GM19468 (cell line): Measurements from ENCODE around the gene SRGAP3.

Experiments
- ATAC-seq: cut with Tn5 transposase; IDR thresholded peaks from one replicate; pipeline ENCODE4 v1.9.1; 2021; ENCODE audit warnings: mild to moderate bottlenecking, moderate library complexity, moderate number of reproducible peaks; ENCODE audit not compliant: unreplicated experiment; ENCODE audit errors: extremely low read depth

Gene SRGAP3

GRCh38 chr3:9156604-9157003 lies 92.8 kb downstream of the SRGAP3 start:
- ATAC-seq = no peak

GRCh38 chr3:9155028-9155427 lies 94.4 kb downstream of the SRGAP3 start:
- ATAC-seq = no peak

DNA sequence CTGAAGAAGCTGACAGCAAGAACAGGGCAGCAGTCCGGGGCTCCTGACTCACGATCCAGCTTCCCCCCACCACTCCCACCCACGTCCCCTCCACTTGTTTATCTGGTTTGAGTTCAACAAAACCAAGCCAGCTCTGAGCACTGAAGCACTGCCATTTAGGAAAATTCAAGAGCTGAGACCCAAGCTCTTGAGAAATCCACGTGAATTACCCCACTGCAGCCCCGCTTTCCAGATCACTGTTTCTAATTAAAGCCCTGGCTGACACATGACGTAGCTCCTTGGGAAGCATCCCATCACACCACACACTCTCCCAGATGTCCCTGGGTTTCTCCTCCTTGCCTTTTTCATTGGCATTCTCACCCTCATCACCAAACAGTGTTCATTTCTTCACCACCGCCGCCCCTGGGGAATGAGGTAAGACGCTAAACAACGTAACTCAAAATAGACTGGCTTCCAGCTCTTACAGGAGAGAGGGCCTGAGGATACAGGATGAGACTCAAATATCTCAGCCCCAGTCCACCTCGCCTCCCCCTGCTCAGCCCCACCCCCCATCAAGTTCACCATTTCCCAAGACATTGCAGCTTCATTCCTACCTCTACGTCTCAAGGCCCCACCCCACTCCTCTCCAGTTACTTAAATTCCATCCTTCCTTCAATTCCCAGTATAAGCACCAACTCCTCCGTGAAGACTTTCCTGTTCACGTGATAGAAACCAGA lies 95.4 kb downstream of the SRGAP3 start:
- ATAC-seq = no peak

DNA sequence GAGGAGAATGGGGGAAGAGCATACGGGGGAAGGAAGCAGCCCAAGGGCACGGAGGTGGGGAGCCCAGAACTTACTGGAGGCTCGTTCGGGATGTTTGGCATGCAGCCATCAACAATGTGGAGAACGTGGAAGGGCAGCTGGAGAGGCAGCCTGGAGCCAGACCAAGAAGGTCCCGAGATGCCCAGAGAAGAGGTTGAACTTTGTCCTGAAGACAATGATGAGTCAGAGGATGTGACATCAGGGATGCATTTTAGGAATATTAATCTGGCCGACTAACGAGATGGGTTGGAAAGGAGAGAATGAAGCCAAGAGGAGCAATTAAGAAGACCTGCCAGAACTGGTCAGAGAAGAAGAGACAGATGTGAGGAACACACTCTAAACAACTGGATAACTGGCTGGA lies 98.2 kb downstream of the SRGAP3 start:
- ATAC-seq = no peak

DNA sequence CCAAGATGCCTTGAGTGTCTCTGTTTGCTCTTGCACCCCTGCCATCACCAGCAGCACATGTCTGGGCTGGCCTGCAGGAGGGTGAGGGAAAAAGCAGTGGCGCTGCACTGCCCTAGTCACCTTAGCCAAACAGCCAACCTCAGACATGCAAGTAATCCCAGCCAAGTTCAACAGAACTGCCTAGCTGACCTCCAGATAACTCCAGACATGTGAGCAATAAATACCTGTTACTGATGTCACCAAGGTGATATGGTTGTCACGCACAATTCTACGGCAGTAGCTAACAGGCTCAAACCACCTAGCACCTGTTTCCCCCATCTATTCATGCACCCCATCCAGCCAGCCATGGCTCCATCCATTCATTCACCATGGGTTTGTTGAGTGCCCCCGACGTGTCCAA lies 99.9 kb downstream of the SRGAP3 start:
- no peak for ATAC-seq

- ATAC-seq = no peak
These were observed 101.6 kb downstream of the SRGAP3 start for GRCh38 chr3:9147896-9148266.

DNA sequence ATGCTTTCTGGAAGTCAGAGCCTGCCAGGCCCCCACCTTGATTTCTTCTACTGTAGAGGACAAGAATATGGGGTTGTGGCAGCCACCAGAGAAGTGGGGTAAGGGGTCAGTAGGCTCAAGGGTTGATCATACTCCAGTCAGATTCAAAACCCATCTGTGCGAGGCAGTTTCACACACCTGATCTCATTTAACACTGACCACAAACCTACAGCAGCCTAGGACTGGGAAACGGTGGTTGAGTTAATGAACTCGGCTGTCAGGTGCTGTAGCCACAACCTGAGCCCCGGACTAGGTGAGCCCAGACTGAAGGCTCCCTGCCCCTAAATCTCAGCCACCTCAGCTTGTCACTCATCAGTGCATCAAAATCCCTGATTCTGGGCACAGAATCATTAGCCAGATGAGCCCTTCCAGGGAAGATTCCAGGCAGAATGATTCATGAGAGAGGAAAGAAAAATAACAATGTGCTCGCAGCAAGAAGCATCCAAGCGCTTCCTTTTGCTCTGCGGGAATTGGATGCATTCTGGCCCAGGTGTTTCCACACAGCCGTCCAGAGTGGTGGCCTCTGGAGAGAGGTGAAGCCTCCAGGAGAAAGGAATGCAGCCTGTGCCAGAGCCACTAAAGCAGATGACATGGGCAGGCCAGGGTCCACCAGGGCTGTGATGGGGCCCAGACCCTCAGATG lies 102.1 kb downstream of the SRGAP3 start:
- peak; percentile 71 for ATAC-seq

DNA sequence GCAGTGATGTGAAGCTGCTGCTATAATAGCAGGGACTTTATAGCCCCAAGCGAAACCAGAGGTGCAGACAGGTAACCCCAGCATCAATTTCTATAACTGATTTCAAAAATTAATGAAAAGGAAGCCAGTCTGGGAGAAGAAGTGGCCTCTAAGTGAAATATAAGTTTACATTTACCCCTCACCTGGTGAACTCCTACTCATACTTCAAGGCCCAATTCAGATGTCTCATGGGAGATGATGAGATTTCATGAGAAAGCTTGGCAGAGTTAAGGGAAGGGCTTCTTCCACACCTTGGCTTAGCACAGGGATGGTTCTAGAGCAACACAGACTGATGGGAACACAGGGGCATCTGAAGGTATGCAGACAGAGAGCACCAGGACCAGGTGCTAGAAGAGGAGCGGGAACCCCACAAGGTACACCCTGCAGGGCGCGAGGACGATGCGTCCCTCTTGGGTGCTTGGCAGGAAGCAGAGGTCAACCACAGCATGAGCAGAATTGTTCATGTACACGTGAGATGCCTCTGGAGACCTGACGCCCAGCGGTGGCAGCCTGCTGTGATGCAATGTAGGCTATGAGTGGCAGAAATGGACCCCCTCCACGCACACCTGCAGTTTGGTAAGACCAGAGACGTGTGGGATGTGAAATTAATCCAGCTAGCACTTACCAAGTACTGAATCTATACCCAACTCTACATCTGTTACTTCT lies 102.9 kb downstream of the SRGAP3 start:
- ATAC-seq = no peak

GRCh38 chr3:9143184-9143583 lies 106.3 kb downstream of the SRGAP3 start:
- no peak for ATAC-seq

DNA sequence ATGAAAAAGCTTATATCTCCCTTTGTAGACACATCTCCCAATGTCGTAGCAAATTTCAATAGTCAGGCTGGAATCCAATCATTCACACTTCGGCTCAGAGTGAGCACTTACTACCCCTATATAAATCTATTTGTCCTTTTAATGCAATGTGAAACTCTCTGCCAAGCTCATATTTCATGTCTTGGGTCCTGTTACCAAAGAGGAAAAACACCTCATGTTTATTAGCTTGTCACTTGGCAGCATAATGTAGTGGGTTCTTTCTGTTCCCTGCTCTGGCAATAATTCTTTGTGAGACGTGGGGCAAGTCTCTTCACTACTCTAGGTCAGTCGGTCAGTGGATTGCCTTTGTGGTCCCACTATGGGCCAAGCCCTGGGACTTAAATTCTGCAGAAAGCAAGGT lies 107.1 kb downstream of the SRGAP3 start:
- ATAC-seq = no peak

DNA sequence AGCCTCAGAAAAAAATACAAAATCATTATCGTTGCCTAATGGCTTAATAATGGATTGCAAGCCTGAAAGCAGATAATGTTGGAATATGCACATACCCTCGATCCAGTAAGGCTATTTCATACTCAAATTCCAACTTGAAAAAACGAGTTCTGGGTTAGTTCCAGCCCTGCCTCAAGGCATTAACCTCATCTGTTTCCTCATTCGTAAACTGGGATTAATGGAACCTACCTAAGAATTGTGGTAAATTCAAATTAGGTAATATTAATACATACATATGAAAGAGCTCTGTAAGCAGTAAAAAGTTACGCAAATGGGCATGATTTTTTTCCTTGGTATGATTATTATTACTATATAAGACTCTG lies 107.5 kb downstream of the SRGAP3 start:
- no peak for ATAC-seq

DNA sequence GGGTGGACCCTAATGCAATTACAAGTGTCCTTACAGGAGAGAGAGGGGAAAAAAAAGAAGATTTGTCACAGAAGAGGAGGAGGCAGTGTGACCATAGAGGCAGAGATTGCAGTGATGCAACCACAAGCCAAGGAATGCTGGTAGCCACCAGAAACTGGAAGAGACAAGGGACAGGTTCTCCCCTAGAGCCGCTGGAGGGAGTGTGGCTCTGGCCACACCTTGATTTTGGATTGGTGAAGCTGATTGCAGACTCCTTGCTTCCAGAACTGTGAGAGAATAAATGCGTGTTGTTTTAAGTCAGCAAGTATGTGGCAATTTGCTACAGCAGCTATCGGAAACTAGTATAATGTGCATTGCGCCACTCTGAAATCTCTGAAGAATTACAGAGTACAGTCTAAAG lies 110.1 kb downstream of the SRGAP3 start:
- ATAC-seq = no peak

- no peak for ATAC-seq
These were observed 111.8 kb downstream of the SRGAP3 start for GRCh38 chr3:9137676-9138075.

- no peak for ATAC-seq
These were observed 112.5 kb downstream of the SRGAP3 start for GRCh38 chr3:9136746-9137465.

- no peak for ATAC-seq
These were observed 113.4 kb downstream of the SRGAP3 start for GRCh38 chr3:9135930-9136525.

DNA sequence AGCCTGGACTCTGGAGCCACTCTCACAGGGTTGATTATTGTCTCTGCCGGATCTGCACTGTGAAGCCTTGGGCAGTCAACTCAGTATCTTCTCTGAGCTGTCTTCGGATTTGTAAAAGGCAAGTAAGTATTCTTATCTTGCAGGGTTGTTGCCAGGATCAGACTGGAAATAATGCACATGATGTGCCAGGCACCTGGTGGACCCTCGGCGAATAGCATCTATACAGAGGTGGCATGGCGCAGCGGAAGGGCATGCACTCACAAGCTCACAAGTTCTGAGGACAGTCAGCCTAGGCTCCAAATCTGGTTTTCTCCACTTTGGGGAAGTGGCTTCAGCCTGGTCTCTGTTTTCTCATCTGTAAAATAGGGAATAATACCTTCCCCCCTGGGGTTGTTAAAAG lies 113.9 kb downstream of the SRGAP3 start:
- ATAC-seq = no peak

GRCh38 chr3:9133656-9134055 lies 115.8 kb downstream of the SRGAP3 start:
- ATAC-seq = no peak

- no peak for ATAC-seq
These were observed 118.8 kb downstream of the SRGAP3 start for GRCh38 chr3:9130345-9131305.

DNA sequence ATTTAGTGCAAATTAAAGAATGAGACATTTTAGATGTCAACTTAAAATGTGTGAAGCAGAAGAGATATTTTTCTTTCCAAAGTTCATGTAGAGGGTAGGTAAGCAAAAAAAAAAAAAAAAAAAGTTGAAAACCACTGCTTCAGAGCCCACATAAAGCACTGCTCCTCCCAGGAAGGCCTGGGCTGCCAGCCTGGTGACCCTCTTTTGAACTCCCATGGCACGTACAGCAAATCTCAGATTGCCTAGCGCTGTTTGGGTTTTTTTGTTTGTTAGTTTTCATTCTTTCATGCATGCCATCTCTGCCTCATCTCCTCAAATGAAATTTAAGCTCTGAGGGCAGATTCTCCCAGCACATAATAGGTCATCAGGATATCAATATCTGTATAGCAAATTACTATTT lies 120.1 kb downstream of the SRGAP3 start:
- ATAC-seq = no peak
